Measurements from ENCODE around the gene DDX17.

DDX17 gene

GRCh38 chr22:38506118-38506962 is at the start of gene DDX17:
DDX17 (minus strand) TSS chr22:38506311.
- peak within 1 kb of the TSS; percentile 88 for H3K9ac ChIP-seq (ENCODE audit: low read length)
- no peaks in the 10 kb centered on the region for H3K9me3 ChIP-seq (ENCODE audit: low read length)
- H3K36me3 ChIP-seq (ENCODE audit: insufficient read depth, low read length), result peaks cover 10% of the 10 kb centered on the region
- peaks cover 38% of the 10 kb centered on the region for H3K4me1 ChIP-seq (ENCODE audit: insufficient read depth, low read length)
- H3K4me3 ChIP-seq (ENCODE audit: low read depth in 1 of 2, low read length in 2 of 2), result peak within 1 kb of the TSS; percentile 81 to 90
- H3K27ac ChIP-seq (ENCODE audit: low read depth, low read length), result peak within 1 kb of the TSS; percentile 95
- no peaks in the 10 kb centered on the region for H3K27me3 ChIP-seq (ENCODE audit: control insufficient read depth in 1 of 2, insufficient read depth in 2 of 2, low read length in 2 of 2)

- Histone ChIP-seq H3K9ac (ENCODE audit: low read length) (no peak overlapping the region), H3K4me3 (ENCODE audit: low read depth in 1 of 2, low read length in 2 of 2) (no peak overlapping the region), H3K4me1 (ENCODE audit: insufficient read depth, low read length) (no peaks in the 10 kb centered on the region), H3K9me3 (ENCODE audit: low read length) (no peaks in the 10 kb centered on the region), H3K27ac (ENCODE audit: low read depth, low read length) (no peak overlapping the region), H3K27me3 (ENCODE audit: control insufficient read depth in 1 of 2, insufficient read depth in 2 of 2, low read length in 2 of 2) (no peaks in the 10 kb centered on the region), H3K36me3 (ENCODE audit: insufficient read depth, low read length) (no peaks in the 10 kb centered on the region)
These were observed 48.2 kb upstream of the DDX17 start for GRCh38 chr22:38554281-38554680.

DNA sequence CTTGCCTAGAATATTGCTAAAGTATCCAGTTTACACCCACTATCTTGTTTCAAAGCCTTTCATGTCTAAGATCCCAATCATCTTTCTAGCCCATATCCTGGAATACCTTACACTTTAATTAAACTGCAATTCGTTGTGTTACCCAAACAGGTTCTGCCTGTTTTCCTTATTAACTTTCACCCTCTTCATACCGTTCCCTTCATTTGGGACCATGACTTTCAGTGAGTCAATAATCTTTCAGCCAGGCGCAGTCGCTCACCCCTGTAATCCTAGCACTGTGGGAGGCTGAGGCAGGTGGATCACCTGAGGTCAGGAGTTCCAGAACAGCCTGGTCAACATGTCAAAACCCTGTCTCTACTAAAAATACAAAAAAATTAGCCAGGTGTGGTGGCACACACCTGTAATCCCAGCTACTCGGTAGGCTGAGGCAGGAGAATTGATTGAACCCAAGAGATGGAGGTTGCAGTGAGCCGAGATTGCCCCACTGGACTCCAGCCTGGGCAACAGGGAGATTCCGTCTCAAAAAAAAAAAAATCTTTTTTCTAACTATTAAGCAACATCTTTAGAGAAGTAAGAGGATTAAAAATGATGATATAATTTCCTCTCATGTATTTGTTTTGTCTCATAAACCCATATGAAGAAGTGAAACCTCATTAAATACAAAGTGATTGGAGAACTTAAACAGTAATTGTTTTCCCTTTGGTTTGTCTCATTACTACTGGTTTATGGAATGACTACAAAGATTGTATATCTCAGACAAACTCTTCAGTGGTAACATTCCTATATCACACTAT is 43.2 kb upstream of the DDX17 start:
- H3K36me3 ChIP-seq (ENCODE audit: insufficient read depth, low read length), result no peaks in the 10 kb centered on the region
- H3K4me3 ChIP-seq (ENCODE audit: low read depth in 1 of 2, low read length in 2 of 2), result no peak overlapping the region
- H3K9me3 ChIP-seq (ENCODE audit: low read length), result no peaks in the 10 kb centered on the region
- no peaks in the 10 kb centered on the region for H3K4me1 ChIP-seq (ENCODE audit: insufficient read depth, low read length)
- H3K9ac ChIP-seq (ENCODE audit: low read length), result no peak overlapping the region
- no peak overlapping the region for H3K27ac ChIP-seq (ENCODE audit: low read depth, low read length)
- H3K27me3 ChIP-seq (ENCODE audit: control insufficient read depth in 1 of 2, insufficient read depth in 2 of 2, low read length in 2 of 2), result no peaks in the 10 kb centered on the region

DNA sequence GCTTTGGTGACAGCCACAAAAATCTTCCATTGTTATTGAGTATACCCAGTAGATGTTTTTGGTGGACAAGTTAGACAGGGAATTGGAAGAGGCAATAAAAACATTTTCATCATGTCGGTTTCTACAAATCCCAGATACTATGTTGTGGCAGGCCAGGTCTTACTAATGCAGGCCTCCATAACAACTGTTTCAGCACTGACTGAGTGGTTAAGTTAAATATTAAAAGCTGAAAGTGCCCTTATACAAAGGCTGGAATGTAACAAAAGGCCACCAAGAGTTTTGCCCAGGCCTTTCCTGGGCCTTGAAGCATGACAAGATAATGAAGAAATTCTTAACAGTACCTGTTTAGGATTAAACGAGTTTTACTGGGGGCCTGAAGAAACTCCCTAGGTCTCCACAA is 34.6 kb upstream of the DDX17 start:
- Histone ChIP-seq H3K4me3 (ENCODE audit: low read depth in 1 of 2, low read length in 2 of 2) (no peak overlapping the region), H3K27me3 (ENCODE audit: control insufficient read depth in 1 of 2, insufficient read depth in 2 of 2, low read length in 2 of 2) (no peaks in the 10 kb centered on the region), H3K36me3 (ENCODE audit: insufficient read depth, low read length) (no peaks in the 10 kb centered on the region), H3K4me1 (ENCODE audit: insufficient read depth, low read length) (no peaks in the 10 kb centered on the region), H3K9ac (ENCODE audit: low read length) (no peak overlapping the region), H3K27ac (ENCODE audit: low read depth, low read length) (no peak overlapping the region), H3K9me3 (ENCODE audit: low read length) (no peaks in the 10 kb centered on the region)

DNA sequence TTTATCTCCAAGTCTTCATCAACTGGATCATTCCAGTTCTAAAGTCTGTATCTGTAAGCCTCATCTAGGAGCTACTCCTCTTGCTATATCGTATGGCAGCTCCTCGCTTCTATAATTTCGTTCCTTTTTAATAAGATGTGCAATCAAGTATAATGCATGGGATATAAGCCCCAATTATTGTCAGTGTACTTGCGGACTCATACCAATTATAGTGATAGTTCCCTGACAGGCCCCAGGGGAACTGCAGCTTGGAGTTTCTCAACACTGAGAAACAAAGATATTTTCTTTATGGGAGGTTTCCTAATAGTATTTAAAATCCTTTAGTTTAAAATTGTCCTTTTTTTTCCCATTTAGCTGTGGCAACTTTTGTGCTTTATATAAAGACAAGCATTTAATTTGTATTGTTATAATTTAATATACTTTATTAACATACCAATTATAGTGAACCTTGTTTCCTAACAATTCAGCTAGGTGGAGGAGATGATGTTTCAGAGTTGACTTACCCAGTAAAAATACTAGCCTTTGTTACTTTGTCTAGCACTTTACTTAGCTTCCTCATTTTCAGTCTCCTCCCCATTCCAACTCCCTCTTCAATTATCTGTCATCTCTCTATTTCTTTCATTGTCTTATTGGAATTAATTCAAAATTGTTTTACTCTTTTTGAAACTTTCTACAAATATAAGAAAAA is 25.3 kb upstream of the DDX17 start:
- H3K9me3 ChIP-seq (ENCODE audit: low read length), result no peaks in the 10 kb centered on the region
- H3K27ac ChIP-seq (ENCODE audit: low read depth, low read length), result no peak overlapping the region

GRCh38 chr22:38524429-38524828 is 18.3 kb upstream of the DDX17 start:
- H3K4me3 ChIP-seq (ENCODE audit: low read depth in 1 of 2, low read length in 2 of 2), result no peak overlapping the region
- no peak overlapping the region for H3K9ac ChIP-seq (ENCODE audit: low read length)
- no peaks in the 10 kb centered on the region for H3K27me3 ChIP-seq (ENCODE audit: control insufficient read depth in 1 of 2, insufficient read depth in 2 of 2, low read length in 2 of 2)
- H3K27ac ChIP-seq (ENCODE audit: low read depth, low read length), result no peak overlapping the region
- no peaks in the 10 kb centered on the region for H3K36me3 ChIP-seq (ENCODE audit: insufficient read depth, low read length)
- no peaks in the 10 kb centered on the region for H3K9me3 ChIP-seq (ENCODE audit: low read length)
- no peaks in the 10 kb centered on the region for H3K4me1 ChIP-seq (ENCODE audit: insufficient read depth, low read length)

More for the DNA sequence above, 25.3 kb upstream of the DDX17 start:
- Histone ChIP-seq H3K27me3 (ENCODE audit: control insufficient read depth in 1 of 2, insufficient read depth in 2 of 2, low read length in 2 of 2) (no peaks in the 10 kb centered on the region), H3K36me3 (ENCODE audit: insufficient read depth, low read length) (no peaks in the 10 kb centered on the region), H3K4me3 (ENCODE audit: low read depth in 1 of 2, low read length in 2 of 2) (no peak overlapping the region), H3K4me1 (ENCODE audit: insufficient read depth, low read length) (no peaks in the 10 kb centered on the region), H3K9ac (ENCODE audit: low read length) (no peak overlapping the region)

DNA sequence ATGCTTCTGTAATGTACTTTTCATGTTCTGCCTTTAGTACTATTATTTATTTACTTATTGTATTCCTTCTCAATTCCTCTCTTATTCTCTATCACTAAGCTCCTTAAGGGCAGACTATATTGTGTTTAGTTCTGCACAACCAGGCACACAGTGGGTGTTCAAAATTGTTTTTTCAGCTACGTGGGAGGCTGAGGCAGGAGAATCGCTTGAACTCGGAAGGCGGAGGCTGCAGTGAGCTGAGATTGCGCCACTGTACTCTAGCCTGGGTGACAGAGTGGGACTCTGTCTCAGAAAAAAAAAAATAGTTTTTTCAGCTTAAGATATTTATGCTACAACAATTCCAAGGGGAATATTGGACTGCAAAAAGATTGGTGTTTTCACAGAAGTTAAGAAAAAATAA is 17.4 kb upstream of the DDX17 start:
- Histone ChIP-seq H3K4me1 (ENCODE audit: insufficient read depth, low read length) (no peaks in the 10 kb centered on the region), H3K9ac (ENCODE audit: low read length) (no peak overlapping the region), H3K36me3 (ENCODE audit: insufficient read depth, low read length) (no peaks in the 10 kb centered on the region), H3K27me3 (ENCODE audit: control insufficient read depth in 1 of 2, insufficient read depth in 2 of 2, low read length in 2 of 2) (no peaks in the 10 kb centered on the region), H3K9me3 (ENCODE audit: low read length) (no peaks in the 10 kb centered on the region), H3K27ac (ENCODE audit: low read depth, low read length) (no peak overlapping the region), H3K4me3 (ENCODE audit: low read depth in 1 of 2, low read length in 2 of 2) (no peak overlapping the region)

DNA sequence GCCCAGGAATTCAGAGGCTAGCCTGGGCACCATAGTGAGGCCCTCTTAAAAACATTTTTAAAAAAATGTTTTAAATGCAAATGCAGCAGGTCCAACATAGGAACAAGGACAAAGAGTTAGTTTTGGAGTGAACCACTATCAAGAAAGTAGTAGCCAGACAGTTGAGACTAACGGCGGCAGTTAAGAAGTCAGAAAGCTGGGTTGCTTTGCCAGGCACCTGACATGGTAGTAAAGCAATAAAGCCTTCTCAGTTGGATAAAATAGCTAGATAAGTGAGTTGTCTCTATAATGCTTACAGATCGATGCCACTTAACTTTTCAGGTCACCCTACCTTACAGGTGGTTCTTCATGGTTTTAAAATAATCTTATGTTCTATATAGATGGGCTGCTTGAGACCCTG is 16.9 kb upstream of the DDX17 start:
- H3K27me3 ChIP-seq (ENCODE audit: control insufficient read depth in 1 of 2, insufficient read depth in 2 of 2, low read length in 2 of 2), result no peaks in the 10 kb centered on the region
- no peak overlapping the region for H3K9ac ChIP-seq (ENCODE audit: low read length)
- no peak overlapping the region for H3K27ac ChIP-seq (ENCODE audit: low read depth, low read length)
- H3K36me3 ChIP-seq (ENCODE audit: insufficient read depth, low read length), result no peaks in the 10 kb centered on the region
- no peaks in the 10 kb centered on the region for H3K4me1 ChIP-seq (ENCODE audit: insufficient read depth, low read length)
- no peaks in the 10 kb centered on the region for H3K9me3 ChIP-seq (ENCODE audit: low read length)
- H3K4me3 ChIP-seq (ENCODE audit: low read depth in 1 of 2, low read length in 2 of 2), result no peak overlapping the region

GRCh38 chr22:38519453-38520250 is 13.5 kb upstream of the DDX17 start:
- Histone ChIP-seq H3K4me1 (ENCODE audit: insufficient read depth, low read length) (no peaks in the 10 kb centered on the region), H3K9me3 (ENCODE audit: low read length) (no peaks in the 10 kb centered on the region), H3K27me3 (ENCODE audit: control insufficient read depth in 1 of 2, insufficient read depth in 2 of 2, low read length in 2 of 2) (no peaks in the 10 kb centered on the region)

GRCh38 chr22:38518620-38519019 is 12.5 kb upstream of the DDX17 start:
- Histone ChIP-seq H3K9ac (ENCODE audit: low read length) (no peak overlapping the region), H3K9me3 (ENCODE audit: low read length) (no peaks in the 10 kb centered on the region), H3K27me3 (ENCODE audit: control insufficient read depth in 1 of 2, insufficient read depth in 2 of 2, low read length in 2 of 2) (no peaks in the 10 kb centered on the region), H3K27ac (ENCODE audit: low read depth, low read length) (no peak overlapping the region), H3K36me3 (ENCODE audit: insufficient read depth, low read length) (no peaks in the 10 kb centered on the region), H3K4me3 (ENCODE audit: low read depth in 1 of 2, low read length in 2 of 2) (no peak overlapping the region), H3K4me1 (ENCODE audit: insufficient read depth, low read length) (no peaks in the 10 kb centered on the region)

More at GRCh38 chr22:38519453-38520250, 13.5 kb upstream of the DDX17 start:
- Histone ChIP-seq H3K4me3 (ENCODE audit: low read depth in 1 of 2, low read length in 2 of 2) (no peak overlapping the region), H3K9ac (ENCODE audit: low read length) (no peak overlapping the region), H3K36me3 (ENCODE audit: insufficient read depth, low read length) (no peaks in the 10 kb centered on the region), H3K27ac (ENCODE audit: low read depth, low read length) (no peak overlapping the region)

- no peak overlapping the region for H3K4me3 ChIP-seq (ENCODE audit: low read depth in 1 of 2, low read length in 2 of 2)
- no peaks in the 10 kb centered on the region for H3K27me3 ChIP-seq (ENCODE audit: control insufficient read depth in 1 of 2, insufficient read depth in 2 of 2, low read length in 2 of 2)
- H3K4me1 ChIP-seq (ENCODE audit: insufficient read depth, low read length), result no peaks in the 10 kb centered on the region
- H3K9ac ChIP-seq (ENCODE audit: low read length), result no peak overlapping the region
- no peaks in the 10 kb centered on the region for H3K9me3 ChIP-seq (ENCODE audit: low read length)
- H3K36me3 ChIP-seq (ENCODE audit: insufficient read depth, low read length), result no peaks in the 10 kb centered on the region
- no peak overlapping the region for H3K27ac ChIP-seq (ENCODE audit: low read depth, low read length)
These were observed 7.0 kb upstream of the DDX17 start for GRCh38 chr22:38513063-38513462.

Measured in muscle layer of colon (tissue), 2 donors.